ENCODE measurements around the gene GPC6.
"Not testable (repeated sequence)": the region's sequence is repeated elsewhere in the genome, so short reads cannot be mapped to it uniquely, and the experiment has no call there.

Gene GPC6

GRCh38 chr13:94201022-94201421 is 974.4 kb downstream of the GPC6 start:
- no peak overlapping the region for H3K4me3 Mint-ChIP-seq
- ATAC-seq: no peak
- H3K27me3 Mint-ChIP-seq: no peaks in the 10 kb centered on the region
- no peaks in the 10 kb centered on the region for H3K4me1 Mint-ChIP-seq
- no peak overlapping the region for H3K27ac Mint-ChIP-seq
- no peaks in the 10 kb centered on the region for H3K36me3 Mint-ChIP-seq
- no peaks in the 10 kb centered on the region for H3K9me3 Mint-ChIP-seq

DNA sequence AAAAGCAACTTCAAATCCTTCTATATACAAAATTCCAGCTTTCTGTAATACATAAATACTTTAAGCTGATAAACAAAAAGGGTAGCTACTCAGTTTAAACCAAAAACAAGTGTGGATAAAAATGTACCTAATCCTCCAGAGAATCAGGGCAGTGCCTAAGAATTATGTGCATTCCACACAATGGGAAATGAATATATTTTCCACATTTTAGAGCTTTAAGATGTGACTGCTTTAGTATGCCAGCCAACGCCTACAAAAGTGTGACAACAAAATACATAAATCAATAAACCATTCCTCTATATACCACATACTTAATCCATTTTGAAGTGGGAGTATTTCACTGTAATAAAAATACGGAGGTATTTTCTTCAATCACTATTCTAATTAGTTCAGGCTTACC is 977.6 kb downstream of the GPC6 start:
- Mint-ChIP-seq H3K9me3 (no peaks in the 10 kb centered on the region), H3K27ac (no peak overlapping the region), H3K27me3 (no peaks in the 10 kb centered on the region), H3K36me3 (no peaks in the 10 kb centered on the region), H3K4me3 (no peak overlapping the region), H3K4me1 (no peaks in the 10 kb centered on the region)
- no peak for ATAC-seq

GRCh38 chr13:94204946-94205345 is 978.3 kb downstream of the GPC6 start:
- Mint-ChIP-seq H3K4me3 (no peak overlapping the region), H3K36me3 (no peaks in the 10 kb centered on the region), H3K27me3 (no peaks in the 10 kb centered on the region), H3K4me1 (no peaks in the 10 kb centered on the region), H3K27ac (no peak overlapping the region), H3K9me3 (no peaks in the 10 kb centered on the region)
- no peak for ATAC-seq

- no peaks in the 10 kb centered on the region for H3K9me3 Mint-ChIP-seq
- H3K4me1 Mint-ChIP-seq: no peaks in the 10 kb centered on the region
- no peak overlapping the region for H3K27ac Mint-ChIP-seq
- H3K4me3 Mint-ChIP-seq: no peak overlapping the region
- no peaks in the 10 kb centered on the region for H3K27me3 Mint-ChIP-seq
- ATAC-seq: no peak
- H3K36me3 Mint-ChIP-seq: no peaks in the 10 kb centered on the region
Measured at GRCh38 chr13:94205896-94206295, 979.3 kb downstream of the GPC6 start.

GRCh38 chr13:94209117-94209516 is 982.5 kb downstream of the GPC6 start:
- no peak for ATAC-seq
- Mint-ChIP-seq H3K4me3 (no peak overlapping the region), H3K9me3 (no peaks in the 10 kb centered on the region), H3K27ac (no peak overlapping the region), H3K36me3 (no peaks in the 10 kb centered on the region), H3K27me3 (no peaks in the 10 kb centered on the region), H3K4me1 (no peaks in the 10 kb centered on the region)

DNA sequence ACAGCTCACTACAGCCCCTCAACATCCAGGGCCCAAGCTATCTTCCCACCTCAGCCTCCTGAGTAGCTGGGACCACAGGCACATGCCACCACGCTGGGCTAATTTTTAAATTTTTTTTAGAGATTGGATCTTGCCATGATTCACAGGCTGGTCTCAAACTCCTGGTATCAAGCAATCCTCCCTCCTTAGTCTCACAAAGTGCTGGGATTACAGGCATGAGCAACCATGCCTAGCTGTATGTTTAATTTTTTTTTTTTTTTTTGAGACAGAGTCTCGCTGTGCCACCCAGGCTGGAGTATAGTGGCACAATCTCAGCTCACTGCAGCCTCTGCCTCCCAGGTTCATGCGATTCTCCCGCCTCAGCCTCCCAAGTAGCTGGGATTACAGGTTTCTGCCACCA is 983.3 kb downstream of the GPC6 start:
- H3K4me3 Mint-ChIP-seq, H3K27me3 Mint-ChIP-seq, H3K4me1 Mint-ChIP-seq, H3K9me3 Mint-ChIP-seq, H3K27ac Mint-ChIP-seq, H3K36me3 Mint-ChIP-seq, ATAC-seq: not testable (repeated sequence)

GRCh38 chr13:94210816-94211215 is 984.2 kb downstream of the GPC6 start:
- H3K36me3 Mint-ChIP-seq: no peaks in the 10 kb centered on the region
- H3K4me1 Mint-ChIP-seq: no peaks in the 10 kb centered on the region
- no peaks in the 10 kb centered on the region for H3K9me3 Mint-ChIP-seq
- H3K4me3 Mint-ChIP-seq: no peak overlapping the region
- ATAC-seq: no peak
- H3K27ac Mint-ChIP-seq: no peak overlapping the region
- no peaks in the 10 kb centered on the region for H3K27me3 Mint-ChIP-seq

GRCh38 chr13:94212196-94212595 is 985.6 kb downstream of the GPC6 start:
- ATAC-seq: no peak
- Mint-ChIP-seq H3K36me3 (no peaks in the 10 kb centered on the region), H3K27ac (no peak overlapping the region), H3K27me3 (no peaks in the 10 kb centered on the region), H3K9me3 (no peaks in the 10 kb centered on the region), H3K4me1 (no peaks in the 10 kb centered on the region), H3K4me3 (no peak overlapping the region)

GRCh38 chr13:94214121-94214520 is 987.5 kb downstream of the GPC6 start:
- no peak overlapping the region for H3K27ac Mint-ChIP-seq
- no peak overlapping the region for H3K4me3 Mint-ChIP-seq
- H3K4me1 Mint-ChIP-seq: no peaks in the 10 kb centered on the region
- H3K9me3 Mint-ChIP-seq: no peaks in the 10 kb centered on the region
- ATAC-seq: no peak
- no peaks in the 10 kb centered on the region for H3K27me3 Mint-ChIP-seq
- no peaks in the 10 kb centered on the region for H3K36me3 Mint-ChIP-seq

GRCh38 chr13:94214975-94215374 is 988.4 kb downstream of the GPC6 start:
- H3K4me3 Mint-ChIP-seq: no peak overlapping the region

DNA sequence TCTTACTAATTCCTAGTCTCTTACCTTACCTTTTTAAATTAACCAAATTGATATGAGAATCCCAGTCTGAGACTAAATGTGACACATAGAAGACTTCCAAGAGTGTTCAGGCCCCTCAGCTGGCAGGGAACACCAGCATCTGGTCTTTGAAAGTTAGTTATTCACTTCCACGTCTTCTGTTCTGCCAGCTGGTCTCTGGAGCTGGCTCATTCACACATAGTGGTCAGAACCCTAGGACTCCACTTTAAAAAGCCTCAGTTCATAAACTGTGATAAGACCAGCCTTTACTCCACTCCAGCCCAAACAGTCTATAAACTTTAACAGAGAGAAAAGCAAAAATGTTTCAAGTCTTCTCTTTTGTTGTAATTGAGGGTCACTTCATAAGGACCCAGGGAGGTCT is 989.9 kb downstream of the GPC6 start:
- no peak overlapping the region for H3K27ac Mint-ChIP-seq

More at GRCh38 chr13:94214975-94215374, 988.4 kb downstream of the GPC6 start:
- no peaks in the 10 kb centered on the region for H3K36me3 Mint-ChIP-seq
- ATAC-seq: no peak
- H3K27ac Mint-ChIP-seq: no peak overlapping the region
- H3K9me3 Mint-ChIP-seq: no peaks in the 10 kb centered on the region
- H3K4me1 Mint-ChIP-seq: no peaks in the 10 kb centered on the region
- H3K27me3 Mint-ChIP-seq: no peaks in the 10 kb centered on the region

DNA sequence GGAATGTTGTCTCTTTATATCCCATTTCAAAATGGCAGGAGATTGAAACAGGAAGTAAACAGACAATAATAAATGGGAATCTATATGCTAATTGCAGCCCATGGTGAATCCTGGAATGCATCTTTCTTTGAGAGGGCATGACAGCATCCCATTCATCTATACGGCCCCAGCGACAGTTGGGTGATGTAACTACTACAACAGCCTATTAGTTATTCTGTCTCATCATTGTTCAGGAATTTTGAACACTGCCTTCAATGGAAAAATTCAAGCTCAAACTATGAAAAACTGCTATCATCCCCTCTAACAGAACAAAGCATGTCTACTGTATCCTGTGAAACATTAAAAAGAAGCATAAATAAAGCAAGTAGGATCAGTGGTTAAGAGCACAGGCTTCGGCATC is 990.8 kb downstream of the GPC6 start:
- ATAC-seq: no peak
- Mint-ChIP-seq H3K27me3 (no peaks in the 10 kb centered on the region), H3K36me3 (no peaks in the 10 kb centered on the region), H3K4me1 (no peaks in the 10 kb centered on the region), H3K27ac (no peak overlapping the region), H3K9me3 (no peaks in the 10 kb centered on the region), H3K4me3 (no peak overlapping the region)

More for the DNA sequence above, 989.9 kb downstream of the GPC6 start:
- Mint-ChIP-seq H3K9me3 (no peaks in the 10 kb centered on the region), H3K4me3 (no peak overlapping the region), H3K4me1 (no peaks in the 10 kb centered on the region), H3K27me3 (no peaks in the 10 kb centered on the region), H3K36me3 (no peaks in the 10 kb centered on the region)
- no peak for ATAC-seq

DNA sequence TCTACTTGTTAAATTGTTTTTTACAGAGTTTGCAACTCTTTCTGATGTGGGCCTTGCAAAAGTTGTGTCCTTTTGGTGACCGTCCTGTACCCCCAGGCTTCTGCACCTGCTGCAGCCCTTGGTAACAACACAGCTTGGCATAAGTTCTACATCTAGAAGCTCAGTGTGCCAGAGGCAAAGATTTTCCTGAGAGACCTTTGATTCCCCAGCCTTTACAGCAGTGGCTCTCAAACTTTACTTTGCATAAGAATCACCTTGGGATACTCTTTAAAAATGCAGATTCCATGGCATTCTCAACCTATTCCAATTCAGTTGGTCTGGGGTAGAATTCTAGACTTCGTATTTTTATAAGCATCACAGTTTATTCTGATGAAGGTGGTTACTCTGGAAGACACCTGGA is 991.9 kb downstream of the GPC6 start:
- Mint-ChIP-seq H3K27me3 (no peaks in the 10 kb centered on the region), H3K4me3 (no peak overlapping the region), H3K27ac (no peak overlapping the region), H3K9me3 (no peaks in the 10 kb centered on the region), H3K4me1 (no peaks in the 10 kb centered on the region), H3K36me3 (no peaks in the 10 kb centered on the region)
- ATAC-seq: no peak

DNA sequence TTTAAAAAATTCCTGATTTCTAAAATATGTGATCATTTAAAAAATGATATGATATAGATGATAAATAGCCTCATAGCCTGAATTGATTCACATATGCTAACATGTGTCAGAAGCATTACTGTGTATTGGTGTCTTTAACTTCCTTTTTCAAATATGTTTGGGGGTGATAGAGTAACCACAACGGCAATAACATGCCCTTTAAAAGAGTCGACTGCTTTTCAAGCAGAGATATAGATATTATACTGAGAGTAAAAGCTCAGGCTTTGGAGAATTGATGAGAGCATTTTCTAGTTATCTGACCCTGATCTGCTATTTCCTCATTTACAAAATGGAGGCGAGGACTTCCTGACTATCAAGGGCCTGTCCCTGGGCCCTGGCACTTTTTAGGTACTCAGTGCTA is 992.3 kb downstream of the GPC6 start:
- Mint-ChIP-seq H3K9me3 (no peaks in the 10 kb centered on the region), H3K27me3 (no peaks in the 10 kb centered on the region), H3K36me3 (no peaks in the 10 kb centered on the region), H3K27ac (no peak overlapping the region), H3K4me3 (no peak overlapping the region), H3K4me1 (no peaks in the 10 kb centered on the region)
- no peak for ATAC-seq

DNA sequence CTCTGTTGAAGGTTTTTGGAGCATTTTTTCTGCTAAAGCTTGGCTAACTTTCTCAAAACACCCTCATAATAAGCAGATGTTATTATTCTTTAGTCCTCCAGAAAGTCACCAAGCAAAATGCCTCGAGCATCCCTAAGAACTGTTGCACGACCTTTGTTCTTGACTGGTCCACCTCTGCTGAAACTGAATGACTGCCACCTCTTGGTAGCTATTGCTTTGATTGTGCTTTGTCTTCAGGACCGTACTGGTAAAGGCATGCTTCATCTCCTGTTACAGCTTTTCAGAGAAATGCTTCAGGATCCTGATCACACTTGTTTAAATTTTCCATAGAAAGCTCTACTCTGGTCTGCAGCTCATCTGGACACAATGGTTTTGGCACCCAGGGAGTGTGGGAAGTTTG is 998.1 kb downstream of the GPC6 start:
- ATAC-seq: no peak
- no peaks in the 10 kb centered on the region for H3K9me3 Mint-ChIP-seq
- H3K36me3 Mint-ChIP-seq: no peaks in the 10 kb centered on the region
- no peak overlapping the region for H3K27ac Mint-ChIP-seq
- no peak overlapping the region for H3K4me3 Mint-ChIP-seq
- no peaks in the 10 kb centered on the region for H3K27me3 Mint-ChIP-seq
- H3K4me1 Mint-ChIP-seq: no peaks in the 10 kb centered on the region

- no peak for ATAC-seq
- no peak overlapping the region for H3K27ac Mint-ChIP-seq
- H3K27me3 Mint-ChIP-seq: no peaks in the 10 kb centered on the region
- H3K36me3 Mint-ChIP-seq: no peaks in the 10 kb centered on the region
- H3K4me3 Mint-ChIP-seq: no peak overlapping the region
- H3K9me3 Mint-ChIP-seq: no peaks in the 10 kb centered on the region
- H3K4me1 Mint-ChIP-seq: no peaks in the 10 kb centered on the region
Measured at GRCh38 chr13:94227255-94227879, 1000.8 kb downstream of the GPC6 start.

GRCh38 chr13:94228763-94229162 is 1002.2 kb downstream of the GPC6 start:
- H3K27me3 Mint-ChIP-seq: no peaks in the 10 kb centered on the region
- no peaks in the 10 kb centered on the region for H3K9me3 Mint-ChIP-seq
- H3K4me1 Mint-ChIP-seq: no peaks in the 10 kb centered on the region
- no peak overlapping the region for H3K27ac Mint-ChIP-seq
- no peak overlapping the region for H3K4me3 Mint-ChIP-seq
- H3K36me3 Mint-ChIP-seq: no peaks in the 10 kb centered on the region
- no peak for ATAC-seq
